Uterus (tissue), 2 donors: ENCODE measurements around the gene VPS37C.

Source experiments
- POLR2A ChIP-seq, 2 donors: fragments of 450-650 bp; IDR thresholded peaks; one replicate each; pipeline ENCODE4 v1.6.1; 2016; ENCODE audit warnings: antibody characterized with exemption in 2 of 2, mild to moderate bottlenecking in 1 of 2, moderate library complexity in 1 of 2
- TF ChIP-seq, protein P1 (sequence below), 4 experiments: fragments of 200-600 bp in 2 of 4; fragments of 450-650 bp in 2 of 4; sonication (generic) in 2 of 4; IDR thresholded peaks; one replicate each; pipeline ENCODE4 v1.5.1; 2016 to 2019; ENCODE audit warnings: antibody characterized with exemption in 4 of 4, mild to moderate bottlenecking in 2 of 4, moderate library complexity in 1 of 4

DNA sequence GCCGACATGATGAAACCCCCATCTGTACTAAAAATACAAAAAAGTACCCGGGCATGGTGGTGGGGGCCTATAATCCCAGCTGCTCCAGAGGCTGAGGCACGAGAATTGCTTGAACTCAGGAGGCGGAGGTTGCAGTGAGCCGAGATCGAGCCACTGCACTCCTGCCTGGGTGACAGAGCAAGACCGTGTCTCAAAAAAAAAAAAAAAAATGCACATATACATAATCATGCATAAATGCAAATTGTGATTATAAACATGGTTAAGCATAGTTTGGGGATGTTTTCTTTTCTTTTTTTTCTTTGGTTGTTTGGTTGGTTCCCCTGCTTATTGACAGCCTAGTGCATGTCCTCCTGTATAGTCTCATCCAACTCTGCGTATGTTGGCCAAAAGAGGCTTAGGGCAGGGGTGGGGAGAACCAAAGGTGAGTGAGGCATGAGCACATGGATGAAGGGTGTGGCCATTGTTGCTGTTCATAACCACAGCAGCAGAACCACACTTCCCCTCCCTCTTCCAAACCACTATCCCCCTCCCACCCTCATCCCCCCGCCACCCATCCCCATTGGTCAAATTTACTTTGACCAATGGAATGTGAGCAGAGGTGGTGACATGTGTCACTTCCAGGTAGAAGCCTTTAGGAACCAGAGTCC lies 6.9 kb upstream of the VPS37C start:
- TF ChIP-seq, protein P1, sequence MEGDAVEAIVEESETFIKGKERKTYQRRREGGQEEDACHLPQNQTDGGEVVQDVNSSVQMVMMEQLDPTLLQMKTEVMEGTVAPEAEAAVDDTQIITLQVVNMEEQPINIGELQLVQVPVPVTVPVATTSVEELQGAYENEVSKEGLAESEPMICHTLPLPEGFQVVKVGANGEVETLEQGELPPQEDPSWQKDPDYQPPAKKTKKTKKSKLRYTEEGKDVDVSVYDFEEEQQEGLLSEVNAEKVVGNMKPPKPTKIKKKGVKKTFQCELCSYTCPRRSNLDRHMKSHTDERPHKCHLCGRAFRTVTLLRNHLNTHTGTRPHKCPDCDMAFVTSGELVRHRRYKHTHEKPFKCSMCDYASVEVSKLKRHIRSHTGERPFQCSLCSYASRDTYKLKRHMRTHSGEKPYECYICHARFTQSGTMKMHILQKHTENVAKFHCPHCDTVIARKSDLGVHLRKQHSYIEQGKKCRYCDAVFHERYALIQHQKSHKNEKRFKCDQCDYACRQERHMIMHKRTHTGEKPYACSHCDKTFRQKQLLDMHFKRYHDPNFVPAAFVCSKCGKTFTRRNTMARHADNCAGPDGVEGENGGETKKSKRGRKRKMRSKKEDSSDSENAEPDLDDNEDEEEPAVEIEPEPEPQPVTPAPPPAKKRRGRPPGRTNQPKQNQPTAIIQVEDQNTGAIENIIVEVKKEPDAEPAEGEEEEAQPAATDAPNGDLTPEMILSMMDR (IDR thresholded peaks at IDR 0.05) = no peak
- no peak for TF ChIP-seq POLR2A (IDR thresholded peaks at IDR 0.05)
